Activated CD4-positive, CD25-positive, alpha-beta regulatory T cell treated with anti-CD3 and anti-CD28 coated beads, Interleukin-2, amount 50 U/mL, for 24 hours (primary cell): ENCODE results near the gene PRUNE1.

ENCODE experiments used
- ATAC-seq, 2 donors: fragments of 150-1000 bp; cut with Tn5 transposase; one replicate each; pipeline ENCODE4 v1.10.0; 2021; ENCODE audit warnings: mild to moderate bottlenecking in 1 of 2, moderate library complexity in 1 of 2

The PRUNE1 gene

DNA sequence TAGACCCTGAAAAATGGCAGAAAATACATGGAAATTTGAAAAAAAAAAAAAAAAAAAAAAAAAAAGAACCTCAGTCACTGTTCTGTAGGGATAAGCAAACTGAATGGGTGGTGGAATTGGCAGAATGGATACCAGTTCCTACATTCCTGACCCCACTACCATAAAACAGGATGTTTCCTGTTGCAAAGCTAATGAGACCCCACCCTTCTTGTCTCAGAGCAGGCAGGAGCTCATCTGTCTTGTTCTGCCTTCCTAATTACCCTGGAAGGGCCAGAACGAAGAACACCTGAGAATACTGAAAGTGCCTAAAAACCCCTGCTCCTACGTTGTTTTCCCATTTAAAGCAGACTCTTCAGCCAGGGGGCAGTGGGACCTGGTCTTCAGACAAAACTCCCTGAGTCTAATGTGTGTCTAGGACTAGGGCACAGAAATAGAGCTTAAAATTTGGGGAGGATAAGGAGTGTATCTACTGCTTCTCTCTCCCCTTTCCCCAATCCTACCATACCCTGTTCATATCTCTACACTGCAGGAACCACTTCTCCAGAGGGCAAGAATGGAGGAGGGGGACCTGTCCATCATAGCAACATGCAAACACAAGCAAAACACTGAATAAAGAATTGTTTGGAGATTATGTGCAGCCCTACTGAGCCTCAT is 43.2 kb downstream of the PRUNE1 start:
- ATAC-seq: no peak

- ATAC-seq: no peak
These were observed 46.8 kb downstream of the PRUNE1 start for GRCh38 chr1:151054971-151055547.

DNA sequence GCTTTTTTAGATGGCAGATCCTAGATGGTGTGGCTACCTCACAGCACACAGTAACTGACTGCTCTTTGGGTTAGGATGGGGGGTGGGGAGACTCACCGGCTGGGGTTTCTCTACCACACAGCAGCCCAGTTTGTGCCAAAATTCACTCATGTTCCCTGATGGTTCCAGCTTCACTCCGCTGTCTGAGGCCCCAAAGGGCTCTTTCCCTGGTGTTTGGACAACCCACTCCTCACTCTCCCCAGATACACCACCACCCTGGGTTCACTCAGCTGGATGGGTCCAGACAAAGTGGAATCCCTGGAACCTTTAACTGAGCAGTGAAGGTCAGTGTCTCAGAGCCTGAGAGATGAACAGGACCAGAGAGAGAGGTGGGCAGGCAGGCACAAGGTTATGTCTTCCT is 47.3 kb downstream of the PRUNE1 start:
- ATAC-seq: no peak

GRCh38 chr1:151056149-151056548 is 47.9 kb downstream of the PRUNE1 start:
- ATAC-seq: no peak

DNA sequence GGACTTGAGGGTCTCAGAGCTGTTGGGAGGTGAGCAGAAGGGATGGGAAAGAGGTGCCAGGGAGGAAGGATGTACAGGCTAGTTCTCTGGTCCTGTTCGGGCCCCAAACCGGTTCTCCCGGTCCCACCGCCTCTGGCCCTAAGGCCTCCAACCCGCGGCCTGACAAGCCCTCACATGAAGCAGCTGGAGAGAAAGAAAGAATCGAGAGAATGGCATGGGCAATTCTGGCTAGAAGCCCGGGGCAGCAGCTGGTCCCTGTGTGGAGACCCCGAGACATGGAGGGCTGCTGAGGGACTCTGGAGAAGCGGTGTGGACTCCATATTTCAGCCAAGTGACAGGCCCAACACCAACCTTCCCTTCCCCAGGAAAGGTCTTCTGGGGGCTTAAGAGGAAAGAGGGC is 50.4 kb downstream of the PRUNE1 start:
- ATAC-seq: no peak

- peak; percentile 89 for ATAC-seq
These were observed 51.1 kb downstream of the PRUNE1 start, which contains the start of gene CDC42SE1 for GRCh38 chr1:151059109-151060006. TSS of gene CDC42SE1 (minus strand) at chr1:151059622. CDS start at chr1:151055730, 3,892 bp downstream.

DNA sequence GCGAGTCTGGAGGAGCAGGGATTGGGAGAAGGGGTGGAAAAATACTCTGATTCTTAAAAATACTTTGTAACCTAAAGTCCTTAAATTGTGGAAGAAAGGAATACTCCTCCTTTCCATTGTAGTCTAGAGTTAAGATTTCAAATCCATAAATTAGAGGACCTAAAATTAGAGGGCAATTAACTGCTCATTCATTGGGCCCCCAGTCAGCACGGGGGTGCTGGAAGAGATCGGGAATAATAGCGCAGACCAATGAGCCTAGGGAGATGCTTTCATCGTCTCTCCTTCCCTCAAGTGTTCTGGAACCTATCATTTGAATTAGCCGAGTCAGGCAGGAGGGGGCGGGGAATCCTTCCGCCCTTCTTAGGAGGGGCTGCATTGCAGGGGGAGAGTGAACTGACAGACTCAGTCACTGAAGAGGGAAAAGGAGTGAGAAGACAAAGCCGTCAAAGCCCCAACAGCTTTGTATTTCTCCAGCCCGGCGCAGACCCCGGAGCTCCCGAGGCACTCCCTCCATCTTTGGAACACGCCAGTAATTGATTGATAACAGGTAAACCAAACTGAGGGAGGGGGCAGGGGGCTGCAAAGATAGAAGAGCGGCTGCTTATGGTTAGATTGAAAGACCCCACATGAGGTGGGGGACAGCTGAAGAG is 51.9 kb downstream of the PRUNE1 start, which contains the start of gene MLLT11:
Gene MLLT11, plus strand, starts transcription at position 391 of the 650 bp plus-strand sequence. CDS start 6,828 bp downstream, outside the sequence.
- no peak for ATAC-seq

- ATAC-seq: no peak
These were observed 52.6 kb downstream of the PRUNE1 start for GRCh38 chr1:151060657-151061421.

DNA sequence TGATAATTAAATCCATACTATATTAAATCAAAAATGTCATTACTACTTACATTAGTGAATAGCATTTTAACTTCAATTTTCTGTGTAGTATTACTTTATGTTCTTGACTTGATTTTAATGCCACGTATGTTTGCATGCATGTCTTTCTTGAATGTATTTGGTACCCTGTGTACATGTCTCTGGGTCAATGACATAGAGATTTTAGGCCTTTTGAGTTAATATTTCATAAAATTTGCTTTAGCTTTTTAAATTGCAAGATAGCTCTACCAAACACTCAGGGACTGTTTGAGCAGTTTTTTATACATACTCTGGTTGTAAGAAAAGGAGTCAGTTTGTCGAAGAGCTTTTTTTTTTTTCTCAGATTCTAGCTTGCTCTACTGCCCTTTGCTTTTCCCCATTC is 53.5 kb downstream of the PRUNE1 start:
- ATAC-seq: no peak

DNA sequence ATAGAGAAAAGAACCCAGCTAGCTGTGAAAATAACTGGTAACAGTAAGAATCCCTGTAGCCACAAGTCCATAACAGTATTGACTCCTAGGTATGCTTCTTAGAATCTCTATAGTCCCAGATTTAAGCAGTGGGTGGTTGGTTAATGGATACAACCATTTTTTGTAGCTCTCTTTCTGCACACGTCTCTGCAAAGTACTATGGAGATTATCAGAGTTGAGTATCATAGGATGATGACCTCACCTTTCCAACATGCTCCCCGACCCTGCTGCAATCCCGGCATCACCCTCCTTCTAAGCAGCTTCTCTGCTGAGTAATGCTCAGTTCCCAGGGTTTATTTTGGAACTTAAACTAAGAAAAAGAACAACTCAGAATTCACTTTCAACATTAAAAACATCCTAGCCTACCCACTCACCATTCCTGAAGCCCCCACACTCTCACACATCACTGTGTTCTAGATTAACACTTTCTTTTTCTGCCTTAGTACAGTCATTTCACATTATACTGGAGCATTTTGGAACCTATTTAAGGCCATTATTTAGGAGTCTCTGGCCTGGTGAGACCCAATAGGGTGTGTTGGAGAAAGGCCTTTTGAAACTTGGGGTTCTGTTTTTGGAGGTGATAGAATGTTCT is 54.6 kb downstream of the PRUNE1 start:
- ATAC-seq: no peak

DNA sequence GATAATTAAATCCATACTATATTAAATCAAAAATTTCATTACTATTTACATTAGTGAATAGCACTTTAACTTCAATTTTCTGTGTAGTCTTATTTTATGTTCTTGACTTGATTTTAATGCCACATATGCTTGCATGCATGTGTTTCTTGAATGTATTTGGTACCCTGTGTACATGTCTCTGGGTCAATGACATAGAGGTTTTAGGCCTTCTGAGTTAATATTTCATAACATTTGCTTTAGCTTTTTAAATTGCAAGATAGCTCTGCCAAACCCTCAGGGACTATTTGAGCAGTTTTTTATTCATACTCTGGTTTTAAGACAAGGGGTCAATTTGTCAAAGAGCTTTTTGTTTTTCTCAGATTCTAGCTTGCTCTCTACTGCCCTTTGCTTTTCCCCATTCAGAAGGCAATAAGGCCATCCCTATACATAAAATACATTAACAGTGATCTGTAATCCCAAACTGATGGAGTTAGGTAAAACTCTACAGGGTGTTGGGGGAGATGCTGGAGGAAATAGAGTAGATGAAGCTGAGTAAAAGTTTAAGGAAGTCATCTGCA is 56.9 kb downstream of the PRUNE1 start:
- ATAC-seq: no peak

DNA sequence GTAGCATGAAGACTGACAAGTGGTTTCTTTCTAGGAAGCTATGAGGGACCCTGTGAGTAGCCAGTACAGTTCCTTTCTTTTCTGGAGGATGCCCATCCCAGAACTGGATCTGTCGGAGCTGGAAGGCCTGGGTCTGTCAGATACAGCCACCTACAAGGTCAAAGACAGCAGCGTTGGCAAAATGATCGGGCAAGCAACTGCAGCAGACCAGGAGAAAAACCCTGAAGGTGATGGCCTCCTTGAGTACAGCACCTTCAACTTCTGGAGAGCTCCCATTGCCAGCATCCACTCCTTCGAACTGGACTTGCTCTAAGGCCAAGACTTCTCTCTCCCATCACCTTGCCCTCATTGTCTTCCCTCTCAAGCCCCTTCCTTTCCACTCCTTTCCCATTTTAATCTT is 58.9 kb downstream of the PRUNE1 start:
- ATAC-seq: no peak

GRCh38 chr1:151069103-151069486 is 60.8 kb downstream of the PRUNE1 start:
- ATAC-seq: no peak

DNA sequence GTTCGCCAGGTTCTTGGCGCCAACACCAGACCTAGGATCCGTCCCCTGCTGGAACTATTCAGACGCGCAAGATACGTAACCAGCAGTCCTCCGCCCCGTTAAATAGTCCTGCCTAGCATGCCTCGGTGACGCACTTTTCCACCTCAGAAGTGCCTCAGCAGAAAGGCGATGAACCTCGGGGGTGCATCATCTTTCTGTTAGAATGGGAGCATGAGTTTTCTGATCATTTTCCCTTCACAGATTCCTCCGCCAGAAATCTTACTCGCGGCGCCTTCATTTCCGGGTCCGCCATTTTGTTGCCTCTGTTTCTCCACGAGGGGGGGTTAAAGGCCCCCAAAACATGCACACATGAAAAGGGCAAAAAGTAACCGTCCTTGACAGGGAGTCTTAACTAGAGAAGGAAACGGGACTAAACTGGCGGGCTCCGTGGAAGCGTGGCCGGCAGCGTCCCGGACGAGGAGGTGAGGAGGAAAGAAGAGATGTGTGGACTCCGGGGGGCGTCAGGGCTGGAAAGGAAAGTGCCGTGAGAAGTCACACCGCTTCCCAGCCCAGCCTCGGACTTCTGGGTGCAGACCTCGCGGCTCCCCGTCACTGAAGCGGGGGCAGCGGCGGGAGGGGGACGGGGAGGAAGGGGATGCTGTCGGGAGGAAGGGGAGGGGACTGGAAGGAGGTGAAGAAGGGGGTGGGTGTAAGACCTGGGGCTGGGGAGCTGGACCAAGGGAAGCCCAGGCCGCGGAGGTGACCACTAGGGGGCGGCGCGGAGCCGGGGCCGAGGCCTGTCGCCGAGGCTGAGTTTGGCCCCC is 62.4 kb downstream of the PRUNE1 start, which contains the start of gene GABPB2:
Gene GABPB2, plus strand, starts transcription at position 288 of the 803 bp plus-strand sequence. CDS start 17,429 bp downstream, outside the sequence.
- peak; percentile 86 to 91 for ATAC-seq

- no peak for ATAC-seq
These were observed 64.0 kb downstream of the PRUNE1 start for GRCh38 chr1:151072224-151072623.
